Measurements from ENCODE around the gene CHPT1.

CHPT1 gene

GRCh38 chr12:101694986-101695385, 2.5 kb upstream of the CHPT1 start:
- no peaks in the 10 kb centered on the region for H4K20me1 ChIP-seq (ENCODE audit: low read depth, low read length)
- H3K9me3 ChIP-seq (ENCODE audit: insufficient read depth, low read length), result no peaks in the 10 kb centered on the region
- no peaks in the 10 kb centered on the region for H3K27me3 ChIP-seq (ENCODE audit: low read length)
- no peaks in the 10 kb centered on the region for H3K9me2 ChIP-seq (replicated peaks; ENCODE audit: insufficient read depth, low read length)
- H3K27ac ChIP-seq (ENCODE audit: low read depth, low read length), result no peak overlapping the region
- no peak overlapping the region for H3K4me2 ChIP-seq (ENCODE audit: low read depth, low read length, poor library complexity, severe bottlenecking)
- TF ChIP-seq CTCF (IDR thresholded peaks at IDR 0.05; ENCODE audit: insufficient read depth, low read length, poor library complexity, severe bottlenecking), result no peak
- no peak for TF ChIP-seq EZH2phosphoT487 (conservative IDR thresholded peaks at IDR 0.05; ENCODE audit: low read length)
- H3K79me2 ChIP-seq (ENCODE audit: insufficient read depth, low read length), result no peaks in the 10 kb centered on the region
- H3K36me3 ChIP-seq (ENCODE audit: low read length), result no peaks in the 10 kb centered on the region
- no peak overlapping the region for H2AFZ ChIP-seq (ENCODE audit: low read depth, low read length, severe bottlenecking)
- H3F3A ChIP-seq (ENCODE audit: insufficient read depth), result peaks cover 4% of the 10 kb centered on the region; the same call in 1 of the 2 replicates
- H3K4me3 ChIP-seq (ENCODE audit: insufficient read depth, low read length, poor library complexity, severe bottlenecking), result no peak overlapping the region
- no peak overlapping the region for H3K9ac ChIP-seq (ENCODE audit: low read length)

- no peaks in the 10 kb centered on the region for H3K36me3 ChIP-seq (ENCODE audit: low read length)
- no peaks in the 10 kb centered on the region for H4K20me1 ChIP-seq (ENCODE audit: low read depth, low read length)
- H3K27me3 ChIP-seq (ENCODE audit: low read length), result no peaks in the 10 kb centered on the region
- H3K27ac ChIP-seq (ENCODE audit: low read depth, low read length), result no peak overlapping the region
- H3K9me2 ChIP-seq (replicated peaks; ENCODE audit: insufficient read depth, low read length), result no peaks in the 10 kb centered on the region
- H3K79me2 ChIP-seq (ENCODE audit: insufficient read depth, low read length), result no peaks in the 10 kb centered on the region
- H3K9ac ChIP-seq (ENCODE audit: low read length), result no peak overlapping the region
- no peak overlapping the region for H3K4me2 ChIP-seq (ENCODE audit: low read depth, low read length, poor library complexity, severe bottlenecking)
- H3F3A ChIP-seq (ENCODE audit: insufficient read depth), result peaks cover 5% of the 10 kb centered on the region; the same call in 1 of the 2 replicates
- H3K4me3 ChIP-seq (ENCODE audit: insufficient read depth, low read length, poor library complexity, severe bottlenecking), result no peak overlapping the region
- no peak overlapping the region for H2AFZ ChIP-seq (ENCODE audit: low read depth, low read length, severe bottlenecking)
- no peaks in the 10 kb centered on the region for H3K9me3 ChIP-seq (ENCODE audit: insufficient read depth, low read length)
- TF ChIP-seq CTCF (IDR thresholded peaks at IDR 0.05; ENCODE audit: insufficient read depth, low read length, poor library complexity, severe bottlenecking) (no peak), EZH2phosphoT487 (conservative IDR thresholded peaks at IDR 0.05; ENCODE audit: low read length) (no peak)
Measured at GRCh38 chr12:101695706-101696105, 1.7 kb upstream of the CHPT1 start.

- Histone ChIP-seq H3K27ac (ENCODE audit: low read depth, low read length) (no peak overlapping the region), H4K20me1 (ENCODE audit: low read depth, low read length) (no peaks in the 10 kb centered on the region), H3F3A (ENCODE audit: insufficient read depth) (peaks cover 5% of the 10 kb centered on the region; the same call in 1 of the 2 replicates), H3K9me3 (ENCODE audit: insufficient read depth, low read length) (no peaks in the 10 kb centered on the region), H3K27me3 (ENCODE audit: low read length) (no peaks in the 10 kb centered on the region), H3K4me3 (ENCODE audit: insufficient read depth, low read length, poor library complexity, severe bottlenecking) (peak overlapping the region; percentile 66), H3K36me3 (ENCODE audit: low read length) (no peaks in the 10 kb centered on the region), H3K79me2 (ENCODE audit: insufficient read depth, low read length) (no peaks in the 10 kb centered on the region), H2AFZ (ENCODE audit: low read depth, low read length, severe bottlenecking) (peak overlapping the region; percentile 93), H3K9ac (ENCODE audit: low read length) (peak overlapping the region; percentile 66), H3K9me2 (replicated peaks; ENCODE audit: insufficient read depth, low read length) (no peaks in the 10 kb centered on the region), H3K4me2 (ENCODE audit: low read depth, low read length, poor library complexity, severe bottlenecking) (peak overlapping the region; percentile 78)
- TF ChIP-seq EZH2phosphoT487 (conservative IDR thresholded peaks at IDR 0.05; ENCODE audit: low read length) (no peak), CTCF (IDR thresholded peaks at IDR 0.05; ENCODE audit: insufficient read depth, low read length, poor library complexity, severe bottlenecking) (no peak)
Measured at GRCh38 chr12:101696251-101697196, 916 bp upstream of the CHPT1 start.

Data from SU-DHL-6 (cell line).